ENCODE results near the gene DNAL4. TPM values are rescaled to one million over a fixed set of nuclear protein-coding genes. Genes with fewer than 3 reads are reported as not detected.

Gene DNAL4
- total RNA-seq, 2 donors from 2014 or later: 12.3 TPM

DNA sequence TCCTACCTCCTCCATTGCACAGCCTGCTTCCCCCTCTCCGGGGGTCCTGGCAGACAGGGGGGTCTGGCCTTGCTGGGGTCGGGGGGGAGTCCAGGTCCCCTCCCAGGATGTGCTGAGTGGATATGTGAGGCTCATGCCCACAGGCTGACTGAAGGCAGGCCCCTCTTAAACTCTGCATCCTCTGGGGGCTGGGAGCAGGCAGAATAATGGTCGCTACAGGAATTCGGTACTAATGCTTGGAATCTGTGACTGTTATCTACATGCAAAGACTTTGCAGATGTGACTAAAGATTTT lies 36.5 kb downstream of the DNAL4 start:
- Histone ChIP-seq H3K9me3 (no peaks in the 10 kb centered on the region), H3K27me3 (no peaks in the 10 kb centered on the region), H3K4me1 (peaks cover 0 to 40% of the 10 kb centered on the region in 2 donors), H3K27ac (no peak overlapping the region), H3K4me3 (no peak overlapping the region), H3K36me3 (peaks cover 2% of the 10 kb centered on the region)
- TF ChIP-seq, protein P1, sequence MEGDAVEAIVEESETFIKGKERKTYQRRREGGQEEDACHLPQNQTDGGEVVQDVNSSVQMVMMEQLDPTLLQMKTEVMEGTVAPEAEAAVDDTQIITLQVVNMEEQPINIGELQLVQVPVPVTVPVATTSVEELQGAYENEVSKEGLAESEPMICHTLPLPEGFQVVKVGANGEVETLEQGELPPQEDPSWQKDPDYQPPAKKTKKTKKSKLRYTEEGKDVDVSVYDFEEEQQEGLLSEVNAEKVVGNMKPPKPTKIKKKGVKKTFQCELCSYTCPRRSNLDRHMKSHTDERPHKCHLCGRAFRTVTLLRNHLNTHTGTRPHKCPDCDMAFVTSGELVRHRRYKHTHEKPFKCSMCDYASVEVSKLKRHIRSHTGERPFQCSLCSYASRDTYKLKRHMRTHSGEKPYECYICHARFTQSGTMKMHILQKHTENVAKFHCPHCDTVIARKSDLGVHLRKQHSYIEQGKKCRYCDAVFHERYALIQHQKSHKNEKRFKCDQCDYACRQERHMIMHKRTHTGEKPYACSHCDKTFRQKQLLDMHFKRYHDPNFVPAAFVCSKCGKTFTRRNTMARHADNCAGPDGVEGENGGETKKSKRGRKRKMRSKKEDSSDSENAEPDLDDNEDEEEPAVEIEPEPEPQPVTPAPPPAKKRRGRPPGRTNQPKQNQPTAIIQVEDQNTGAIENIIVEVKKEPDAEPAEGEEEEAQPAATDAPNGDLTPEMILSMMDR (IDR thresholded peaks at IDR 0.05): no peak
- no peak for DNase-seq (ENCODE audit: low spot score)

DNA sequence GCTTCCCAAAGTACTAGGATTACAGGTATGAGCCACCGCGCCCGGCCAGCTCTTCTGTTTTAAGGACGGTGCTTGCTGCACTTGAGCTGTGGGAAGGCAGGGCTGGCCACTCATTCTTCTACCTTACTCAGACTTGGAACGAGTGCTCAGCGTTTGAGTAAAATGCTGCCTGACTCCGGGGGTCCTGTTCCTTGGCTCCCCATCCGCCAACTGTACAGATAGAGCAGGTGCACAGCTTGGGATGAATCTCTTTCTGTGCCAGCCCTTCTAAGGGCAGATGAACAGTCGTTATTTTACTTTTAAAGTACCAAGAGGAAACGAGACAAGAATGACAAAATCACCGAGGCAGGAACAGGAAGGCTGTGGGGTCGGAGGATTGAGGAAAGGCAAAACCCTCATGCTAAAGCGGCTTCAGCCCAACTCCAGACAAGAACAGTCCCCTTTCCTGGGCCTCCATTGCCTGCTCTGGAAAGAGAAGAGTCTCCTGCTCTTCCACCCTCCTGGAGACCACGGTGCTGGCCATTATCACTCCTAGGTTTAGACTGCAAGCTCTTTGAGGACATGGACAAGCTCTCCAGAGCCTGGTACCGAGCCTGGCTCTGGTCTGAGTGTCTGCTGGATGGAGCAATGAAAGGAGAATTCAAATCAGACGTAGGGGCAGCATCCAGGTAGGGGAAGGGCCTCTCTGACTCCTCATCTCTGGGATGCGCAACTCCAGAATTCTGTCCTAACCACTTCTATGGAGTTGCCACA lies 37.1 kb downstream of the DNAL4 start:
- H3K36me3 ChIP-seq: peaks cover 7% of the 10 kb centered on the region
- TF ChIP-seq, protein P1 (IDR thresholded peaks at IDR 0.05): no peak
- no peak for DNase-seq (ENCODE audit: low spot score)
- H3K27ac ChIP-seq: peak overlapping the region; percentile 95 to 98
- peak overlapping the region in 1 of 2 donors; percentile 64 for H3K4me3 ChIP-seq
- H3K27me3 ChIP-seq: no peaks in the 10 kb centered on the region
- H3K4me1 ChIP-seq: peaks cover 0 to 46% of the 10 kb centered on the region in 2 donors
- no peaks in the 10 kb centered on the region for H3K9me3 ChIP-seq

DNA sequence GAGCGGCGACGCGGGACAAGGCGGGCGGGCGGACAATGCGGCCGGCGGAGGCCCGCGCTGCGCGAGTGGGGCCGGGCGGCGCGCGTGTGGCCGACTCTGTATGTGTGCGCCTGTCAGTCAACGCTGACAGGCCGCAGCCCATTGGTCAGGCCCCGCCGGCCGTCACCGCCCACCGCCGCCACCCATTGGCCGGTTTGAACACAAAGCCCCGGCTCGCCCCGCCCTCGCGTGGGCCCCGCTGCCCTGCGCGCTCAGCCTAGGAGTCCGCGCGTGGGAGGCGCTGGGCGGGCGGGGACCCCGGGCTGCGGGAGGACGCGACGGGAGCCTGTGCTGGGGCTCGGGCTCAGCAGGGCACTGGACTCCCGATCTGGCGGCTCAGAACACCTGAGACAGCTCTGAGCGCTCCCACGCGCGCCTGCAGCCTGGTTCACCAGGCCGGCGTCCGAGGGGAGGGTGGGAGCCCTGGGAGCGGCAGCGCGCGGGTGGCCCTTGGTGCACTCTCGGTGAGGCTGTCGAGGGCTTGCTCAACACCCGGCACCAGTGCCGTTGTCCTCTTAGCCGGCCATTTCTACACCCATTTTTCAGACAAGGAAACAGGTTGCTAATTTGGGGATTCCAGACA lies 37.9 kb downstream of the DNAL4 start, which contains the start of gene SUN2:
TSS of gene SUN2 (minus strand) at position 88 of the 622 bp plus-strand sequence. CDS start 3,370 bp downstream, outside the sequence.
- TF ChIP-seq, protein P1 (IDR thresholded peaks at IDR 0.05): no peak
- Histone ChIP-seq H3K4me3 (peak within 1 kb of the TSS; percentile 54 to 64), H3K9me3 (no peaks in the 10 kb centered on the region)

DNA sequence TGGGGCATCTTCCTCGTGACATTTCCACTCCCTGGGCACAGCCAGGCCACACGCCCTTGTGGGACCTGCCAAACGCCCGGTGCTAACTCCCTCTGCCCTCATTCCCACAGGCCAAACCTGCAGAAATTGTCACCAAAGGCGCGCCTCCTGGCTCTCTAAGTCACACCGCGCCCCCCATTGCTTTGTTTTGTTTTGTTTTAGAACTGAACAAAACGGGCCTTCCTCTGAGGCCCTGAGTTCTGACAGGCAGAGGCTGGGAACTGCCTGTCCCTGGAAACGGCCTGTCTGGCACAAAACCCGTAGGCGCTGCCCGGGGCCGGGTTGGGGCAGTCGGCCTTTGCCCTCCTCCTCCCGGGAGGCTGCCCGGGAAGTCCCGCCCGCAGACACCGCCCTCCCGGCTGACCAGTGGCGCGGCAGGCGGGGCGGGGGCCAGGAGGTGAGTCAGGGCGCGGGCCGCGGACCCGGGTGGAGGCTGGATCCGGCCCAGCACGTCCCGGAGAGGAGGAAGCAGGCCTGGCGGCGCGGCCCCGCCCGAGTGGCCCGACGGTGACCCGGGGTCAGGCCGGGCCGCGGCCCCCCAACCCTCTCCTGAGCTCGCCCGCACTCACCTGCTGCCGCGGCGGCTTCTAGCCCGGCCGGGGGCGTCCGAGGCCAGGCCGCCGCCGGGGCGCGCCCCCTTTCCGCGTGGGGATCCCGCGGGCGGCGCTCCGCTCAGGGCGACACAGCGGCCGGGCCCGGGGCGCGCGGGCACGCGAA lies 38.6 kb downstream of the DNAL4 start:
- Histone ChIP-seq H3K9me3 (no peaks in the 10 kb centered on the region), H3K36me3 (peaks cover 23% of the 10 kb centered on the region), H3K4me1 (peaks cover 0 to 50% of the 10 kb centered on the region in 2 donors), H3K4me3 (peak overlapping the region; percentile 54 to 64), H3K27me3 (no peaks in the 10 kb centered on the region), H3K27ac (peak overlapping the region; percentile 95 to 98)
- DNase-seq (ENCODE audit: low spot score): peak; percentile 96
- TF ChIP-seq, protein P1 (IDR thresholded peaks at IDR 0.05): peak in 1 of 2 donors; percentile 20

More for the DNA sequence above, 37.9 kb downstream of the DNAL4 start, which contains the start of gene SUN2:
- DNase-seq (ENCODE audit: low spot score): peak; percentile 97
- Histone ChIP-seq H3K27me3 (no peaks in the 10 kb centered on the region), H3K27ac (peak within 1 kb of the TSS; percentile 95 to 98), H3K36me3 (peaks cover 16% of the 10 kb centered on the region), H3K4me1 (peaks cover 0 to 49% of the 10 kb centered on the region in 2 donors)

DNA sequence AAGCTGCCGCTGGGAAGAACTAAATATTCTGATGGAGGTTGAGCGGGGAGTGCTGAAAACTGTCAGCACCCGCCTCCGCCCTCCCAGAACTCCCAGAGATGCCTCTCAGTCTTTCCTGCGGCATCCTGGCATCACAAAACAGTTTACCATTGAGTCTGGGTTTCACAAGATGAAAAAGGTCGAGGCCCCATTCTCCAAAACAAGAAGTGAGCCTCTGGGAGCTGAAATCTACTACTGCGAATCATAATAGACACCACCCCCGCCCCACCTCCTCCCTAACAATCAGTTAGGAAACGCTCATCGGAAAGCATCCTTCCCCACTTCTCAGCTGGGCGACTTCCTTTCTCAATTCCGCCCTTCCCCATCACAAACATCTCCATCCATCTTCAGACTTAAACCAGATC lies 39.2 kb downstream of the DNAL4 start:
- DNase-seq (ENCODE audit: low spot score): peak; percentile 75
- H3K4me1 ChIP-seq: peaks cover 0 to 50% of the 10 kb centered on the region in 2 donors
- no peaks in the 10 kb centered on the region for H3K27me3 ChIP-seq
- H3K4me3 ChIP-seq: peak overlapping the region; percentile 54 to 64
- H3K27ac ChIP-seq: peak overlapping the region; percentile 95 to 98
- peaks cover 29% of the 10 kb centered on the region for H3K36me3 ChIP-seq
- TF ChIP-seq, protein P1 (IDR thresholded peaks at IDR 0.05): no peak
- no peaks in the 10 kb centered on the region for H3K9me3 ChIP-seq

Measured in right atrium auricular region (tissue), 2 donors.